Measurements from ENCODE around the gene PCDH9.

Gene PCDH9

GRCh38 chr13:66354879-66355751, 875.0 kb downstream of the PCDH9 start:
- no peak for DNase-seq

- DNase-seq = no peak
Observed at GRCh38 chr13:66353664-66354063, 876.5 kb downstream of the PCDH9 start.

- DNase-seq = no peak
Observed at GRCh38 chr13:66349966-66350365, 880.2 kb downstream of the PCDH9 start.

GRCh38 chr13:66348745-66349690, 881.1 kb downstream of the PCDH9 start:
- DNase-seq = no peak

GRCh38 chr13:66347486-66348117, 882.5 kb downstream of the PCDH9 start:
- DNase-seq = no peak

- DNase-seq = no peak
Observed at GRCh38 chr13:66345971-66346370, 884.2 kb downstream of the PCDH9 start.

GRCh38 chr13:66345518-66345810, 884.7 kb downstream of the PCDH9 start:
- no peak for DNase-seq

- DNase-seq = no peak
Observed at GRCh38 chr13:66344805-66345517, 885.2 kb downstream of the PCDH9 start.

GRCh38 chr13:66343224-66343828, 886.8 kb downstream of the PCDH9 start:
- no peak for DNase-seq

GRCh38 chr13:66341635-66342377, 888.3 kb downstream of the PCDH9 start:
- no peak for DNase-seq

GRCh38 chr13:66339214-66339613, 890.9 kb downstream of the PCDH9 start:
- DNase-seq = no peak

GRCh38 chr13:66338542-66338941, 891.6 kb downstream of the PCDH9 start:
- DNase-seq = no peak

- DNase-seq = no peak
Observed at GRCh38 chr13:66335626-66336025, 894.5 kb downstream of the PCDH9 start.

GRCh38 chr13:66329988-66330451, 900.1 kb downstream of the PCDH9 start:
- DNase-seq = no peak

GRCh38 chr13:66328476-66328875, 901.7 kb downstream of the PCDH9 start:
- no peak for DNase-seq

GRCh38 chr13:66323745-66324347, 906.3 kb downstream of the PCDH9 start:
- DNase-seq = no peak

- no peak for DNase-seq
Observed at GRCh38 chr13:66322936-66323335, 907.2 kb downstream of the PCDH9 start.

GRCh38 chr13:66322193-66322740, 907.9 kb downstream of the PCDH9 start:
- DNase-seq = no peak

GRCh38 chr13:66314911-66315310, 915.2 kb downstream of the PCDH9 start:
- DNase-seq = no peak

GRCh38 chr13:66313413-66313812, 916.7 kb downstream of the PCDH9 start:
- DNase-seq = no peak

Measured in CD4-positive, alpha-beta T cell treated with Interleukin-4 for 1 hour (primary cell).